ENCODE results near the gene SSR3. TPM values are rescaled to one million over a fixed set of nuclear protein-coding genes. Genes with fewer than 3 reads are reported as not detected.

SSR3 gene
- total RNA-seq, 1 donor from 2014 or later = 101 TPM

DNA sequence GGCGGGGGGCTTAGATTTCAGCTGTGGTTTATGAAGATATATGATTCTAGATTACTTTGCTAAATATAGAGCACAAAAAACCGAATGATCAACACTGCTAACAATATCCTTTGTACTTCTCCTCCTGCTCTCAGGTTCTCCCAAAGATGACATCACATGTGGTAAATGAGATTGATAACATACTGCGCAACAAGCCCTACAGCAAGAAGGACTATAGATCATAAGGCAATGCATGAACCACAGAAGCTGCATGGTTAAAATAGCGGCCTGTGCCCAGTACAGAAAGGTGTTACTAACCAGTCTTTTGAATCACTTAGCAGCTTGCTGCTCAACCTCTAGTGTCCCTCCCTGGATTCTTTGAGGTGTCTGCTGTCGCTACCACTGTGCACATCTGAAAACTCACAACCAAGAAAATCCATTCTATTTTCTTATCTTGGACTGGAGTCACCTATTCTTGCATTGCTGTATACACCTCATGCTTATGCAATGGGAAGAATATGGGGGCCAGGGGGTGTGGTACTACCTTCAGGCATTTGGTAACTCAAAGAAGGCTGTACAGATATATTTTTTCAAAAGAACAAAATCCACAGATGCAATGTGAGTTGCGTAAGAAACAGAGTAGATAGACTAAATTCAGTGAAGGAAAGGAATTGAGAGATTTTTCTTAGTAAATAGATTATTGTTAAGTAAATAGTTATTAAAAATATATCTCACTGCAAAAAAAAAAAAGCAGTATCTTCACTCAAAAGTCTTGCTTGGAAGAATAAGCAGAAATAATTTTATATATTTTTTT, 18.2 kb downstream of the SSR3 start:
- no peak for DNase-seq

DNA sequence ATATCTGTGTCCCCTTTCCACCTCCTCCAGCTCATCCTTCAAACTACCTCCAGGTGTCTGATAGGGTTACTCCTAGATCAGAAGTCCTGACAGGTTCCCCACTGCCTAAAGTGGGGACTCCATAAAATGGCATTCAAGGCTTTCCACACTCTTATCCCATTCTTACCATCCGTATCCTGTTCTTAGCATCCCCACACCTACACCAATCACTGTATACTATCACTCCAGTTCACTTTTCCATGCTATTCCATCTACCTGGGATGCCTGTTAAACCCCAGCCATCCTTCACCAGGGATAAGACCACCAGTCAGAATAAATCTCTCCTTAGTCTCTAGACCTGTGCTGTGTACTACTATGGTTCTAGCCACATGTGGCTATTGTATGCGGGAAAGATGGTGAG, 19.1 kb downstream of the SSR3 start:
- no peak for DNase-seq

DNA sequence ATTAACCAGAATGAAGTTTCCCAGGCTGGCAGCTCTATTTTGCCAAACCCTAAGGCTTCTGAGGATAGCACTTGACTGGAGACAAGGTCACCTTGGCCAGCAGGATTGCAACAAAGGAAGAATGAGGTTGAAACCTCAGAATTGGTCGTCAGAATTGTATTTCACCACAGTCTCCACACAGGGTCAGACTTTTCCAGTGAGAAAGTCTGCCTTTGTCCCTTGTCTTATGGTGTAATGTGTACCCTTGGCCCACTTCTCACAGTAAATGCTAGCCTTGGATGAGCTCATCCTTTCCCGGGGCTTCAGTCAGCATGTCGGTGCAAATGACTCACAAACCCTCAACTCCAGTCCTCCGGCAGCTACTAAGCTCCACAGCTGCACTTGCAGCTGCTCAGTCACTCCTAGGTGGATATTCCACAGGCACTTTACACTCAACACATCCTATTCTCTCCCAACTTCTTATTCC, 19.7 kb downstream of the SSR3 start:
- peak; percentile 51 for DNase-seq

DNA sequence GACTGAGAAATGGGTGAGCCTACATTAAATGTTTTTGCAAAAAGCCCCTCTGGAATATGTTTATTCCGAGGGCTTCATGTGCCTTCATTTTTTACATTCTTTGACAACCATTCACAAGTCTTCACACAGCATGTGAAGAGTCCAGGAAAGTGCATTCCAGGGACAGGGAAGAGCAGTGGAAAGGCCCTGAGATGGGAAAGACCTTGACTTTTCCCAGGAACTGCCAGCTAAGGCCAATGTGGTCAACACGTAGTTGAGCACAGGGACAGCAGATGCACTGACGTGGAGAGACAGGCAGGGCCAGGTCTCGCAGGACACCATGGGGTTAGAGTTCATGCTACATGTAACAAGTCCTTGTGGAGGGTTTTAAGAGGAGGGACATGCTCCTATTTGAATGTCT, 21.7 kb downstream of the SSR3 start:
- DNase-seq = no peak

DNA sequence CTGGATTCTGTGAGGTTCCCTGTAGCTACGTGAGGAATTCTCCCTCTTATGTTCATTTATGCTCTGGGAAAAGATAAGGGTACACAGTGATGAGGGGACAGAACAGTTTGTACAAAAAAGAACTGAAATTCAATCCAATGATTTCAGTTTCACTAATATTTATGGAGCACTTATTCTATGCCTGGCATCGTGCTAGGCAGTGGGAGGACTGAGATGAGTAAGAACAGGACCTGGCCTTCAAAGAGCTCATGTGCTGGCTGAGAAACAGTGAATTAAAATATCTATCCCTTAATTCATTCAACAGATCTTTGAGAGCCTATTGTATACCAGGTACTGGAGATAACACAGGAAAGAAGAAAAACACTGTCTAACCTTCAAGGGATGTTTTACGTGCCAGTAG, 22.2 kb downstream of the SSR3 start:
- no peak for DNase-seq

DNA sequence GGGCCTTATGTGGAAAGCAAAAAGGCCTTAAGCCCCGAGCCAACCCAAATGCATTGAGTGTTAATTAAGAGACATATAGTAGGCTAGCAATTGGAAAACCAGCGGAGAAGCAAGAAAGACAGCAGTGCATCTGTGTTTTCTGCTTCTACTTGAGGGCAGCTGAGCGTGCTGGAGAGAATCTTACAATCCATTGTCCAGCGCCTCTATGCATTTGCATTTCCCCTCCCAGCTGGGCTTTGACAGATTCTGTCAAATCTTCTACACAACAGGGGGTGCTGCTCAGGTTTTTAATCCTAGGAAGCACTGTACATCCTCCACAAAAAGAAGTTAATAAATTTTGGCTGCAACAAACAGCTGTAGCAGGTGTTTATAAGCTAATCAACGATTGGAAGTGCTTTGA, 23.9 kb downstream of the SSR3 start:
- DNase-seq = no peak

DNA sequence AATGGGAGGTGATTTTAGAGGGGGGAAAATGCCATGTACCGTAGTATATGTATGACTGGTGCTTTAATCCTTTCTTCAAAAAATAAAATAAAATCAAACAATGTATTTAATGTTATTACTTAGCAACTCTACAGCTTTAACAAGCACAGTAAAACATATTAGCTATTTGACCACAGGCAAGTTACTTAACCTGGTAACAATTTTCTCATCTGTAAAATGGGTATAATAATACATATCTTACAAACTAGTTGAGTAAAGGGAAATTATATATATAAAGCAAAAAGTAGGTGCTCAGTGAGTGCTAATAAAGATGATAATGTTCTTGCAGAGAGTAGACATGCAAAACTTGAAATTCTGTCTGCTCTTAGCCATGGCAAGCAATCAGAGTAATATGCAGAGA, 27.9 kb downstream of the SSR3 start:
- no peak for DNase-seq

DNA sequence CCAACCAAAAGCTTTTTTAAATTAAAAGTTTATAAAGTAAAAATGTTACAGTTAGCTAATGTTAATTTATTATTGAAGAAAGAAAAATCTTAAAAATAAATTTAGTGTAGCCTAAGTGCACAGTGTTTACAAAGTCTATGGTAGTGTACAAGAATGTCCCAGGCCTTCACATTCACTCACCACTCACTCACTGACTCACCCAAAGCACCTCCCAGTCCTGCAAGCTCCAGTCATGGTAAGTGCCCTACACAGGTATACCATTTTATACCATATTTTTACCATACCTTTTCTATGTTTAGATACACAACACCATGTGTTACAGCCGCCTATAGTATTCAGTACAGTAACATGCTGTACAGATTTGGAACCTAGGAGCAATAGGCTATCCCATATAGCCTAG, 29.1 kb downstream of the SSR3 start:
- DNase-seq = no peak

DNA sequence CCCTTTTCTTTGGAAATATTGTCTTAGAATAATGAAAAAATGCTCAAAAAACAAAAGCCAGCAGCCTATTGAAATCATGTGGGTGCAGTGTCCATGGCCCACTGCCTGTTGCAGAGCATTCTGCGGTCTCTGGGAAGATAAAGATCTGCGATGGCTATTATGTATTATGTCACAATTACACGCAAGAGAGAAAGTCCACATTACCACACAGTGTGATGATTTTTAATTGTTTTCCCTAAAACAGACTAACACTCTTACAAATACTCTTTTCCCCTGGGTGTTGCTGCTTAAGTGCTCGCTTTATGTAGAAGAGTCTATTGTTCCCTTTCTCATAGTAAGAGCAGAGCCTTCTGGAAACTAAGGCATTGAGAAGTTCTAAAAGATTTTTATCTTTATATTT, 32.2 kb downstream of the SSR3 start:
- DNase-seq = no peak

DNA sequence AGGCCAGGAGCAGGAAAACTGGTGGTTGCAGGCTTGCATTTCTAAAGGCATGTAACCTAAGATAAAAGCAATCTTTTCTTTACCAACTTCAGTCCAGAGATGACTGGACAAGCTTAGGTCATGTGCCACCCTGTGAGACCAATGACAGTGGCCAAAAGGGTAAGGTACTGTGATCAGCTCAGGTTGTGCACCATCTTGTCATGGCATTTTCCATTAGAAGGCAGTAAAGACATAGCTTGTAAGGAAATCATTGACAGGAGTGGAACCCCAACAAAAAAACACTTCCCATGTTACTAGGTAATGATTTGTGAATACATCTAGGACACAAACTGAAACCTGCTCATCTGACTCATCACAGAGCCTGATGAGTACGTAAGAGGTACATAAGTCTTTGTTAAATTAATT, 35.2 kb downstream of the SSR3 start:
- DNase-seq = no peak

DNA sequence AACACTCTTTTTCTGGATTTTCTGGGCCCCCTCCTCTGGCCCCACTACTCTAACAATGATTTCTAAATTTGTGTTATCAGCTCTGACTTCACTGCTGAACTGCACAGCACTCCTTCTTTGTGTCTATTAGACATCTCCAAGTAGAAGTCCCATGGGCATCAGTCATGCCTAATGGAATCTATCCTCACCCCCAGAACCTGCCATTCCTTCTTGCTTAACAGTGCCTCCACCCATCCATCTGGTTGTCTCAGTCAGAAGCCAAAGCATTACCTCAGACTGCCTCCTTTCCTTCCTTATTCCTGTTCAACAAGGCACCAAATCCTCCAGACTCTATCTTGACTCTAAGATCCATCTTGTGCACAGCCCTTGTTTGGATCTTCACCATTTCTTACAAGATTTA, 36.2 kb downstream of the SSR3 start:
- DNase-seq = no peak

DNA sequence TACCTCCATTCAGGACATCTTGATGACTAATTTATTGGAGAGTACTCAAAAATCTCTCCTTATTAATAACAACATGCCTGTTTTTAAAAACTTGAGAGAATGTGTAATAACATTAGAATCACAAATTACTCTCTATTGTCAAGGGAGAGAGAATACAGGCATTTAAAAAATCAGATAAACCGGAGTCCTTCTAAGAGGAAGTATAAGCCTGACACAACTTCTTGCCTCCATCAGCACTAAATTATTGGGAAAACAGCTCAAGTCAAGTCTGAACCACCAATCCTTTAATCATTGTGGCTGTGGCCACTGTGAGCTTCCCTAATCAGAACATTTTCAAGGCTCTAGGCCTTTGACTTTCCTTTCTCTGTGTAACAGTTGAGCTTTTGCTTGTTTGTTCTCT, 38.0 kb downstream of the SSR3 start:
- no peak for DNase-seq

DNA sequence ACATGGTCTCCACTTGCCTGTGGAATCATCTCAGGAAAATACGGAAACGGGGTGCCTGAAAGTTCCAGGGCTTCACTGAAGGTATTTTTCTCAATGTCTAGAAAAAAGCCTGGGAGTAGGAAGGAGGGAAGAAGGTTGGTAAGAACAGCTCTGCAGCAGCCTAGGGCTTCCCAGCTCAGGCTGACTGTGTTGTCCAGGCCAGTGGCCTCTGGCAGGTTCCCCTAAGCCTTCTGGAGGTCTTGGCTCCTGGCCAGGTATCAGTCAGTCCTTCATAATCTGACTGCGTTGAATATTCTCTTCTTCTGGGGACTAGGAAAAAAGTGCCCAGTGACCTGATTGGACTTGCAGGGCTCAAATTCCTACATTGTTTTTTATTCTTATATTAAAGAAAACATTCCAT, 38.6 kb downstream of the SSR3 start:
- DNase-seq = no peak

DNA sequence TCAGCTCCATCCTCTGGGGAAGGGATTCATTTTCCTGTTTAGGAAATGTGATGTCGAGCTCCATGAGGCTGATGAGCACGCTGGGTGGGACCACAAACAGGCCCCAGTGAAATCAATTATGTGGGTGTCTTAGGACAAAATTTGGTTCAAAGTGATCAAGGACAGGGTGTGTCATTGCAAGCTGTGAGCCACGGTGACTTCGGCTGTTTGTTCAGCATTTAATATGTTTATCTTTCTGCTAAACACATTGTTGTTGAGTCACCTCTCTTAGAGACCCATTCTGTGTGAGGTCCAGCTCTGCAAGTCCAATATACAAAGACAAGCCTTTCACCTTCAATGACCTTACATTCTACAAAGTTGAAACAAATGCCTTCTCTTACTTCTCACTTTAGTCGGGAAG, 41.3 kb downstream of the SSR3 start:
- DNase-seq = no peak

DNA sequence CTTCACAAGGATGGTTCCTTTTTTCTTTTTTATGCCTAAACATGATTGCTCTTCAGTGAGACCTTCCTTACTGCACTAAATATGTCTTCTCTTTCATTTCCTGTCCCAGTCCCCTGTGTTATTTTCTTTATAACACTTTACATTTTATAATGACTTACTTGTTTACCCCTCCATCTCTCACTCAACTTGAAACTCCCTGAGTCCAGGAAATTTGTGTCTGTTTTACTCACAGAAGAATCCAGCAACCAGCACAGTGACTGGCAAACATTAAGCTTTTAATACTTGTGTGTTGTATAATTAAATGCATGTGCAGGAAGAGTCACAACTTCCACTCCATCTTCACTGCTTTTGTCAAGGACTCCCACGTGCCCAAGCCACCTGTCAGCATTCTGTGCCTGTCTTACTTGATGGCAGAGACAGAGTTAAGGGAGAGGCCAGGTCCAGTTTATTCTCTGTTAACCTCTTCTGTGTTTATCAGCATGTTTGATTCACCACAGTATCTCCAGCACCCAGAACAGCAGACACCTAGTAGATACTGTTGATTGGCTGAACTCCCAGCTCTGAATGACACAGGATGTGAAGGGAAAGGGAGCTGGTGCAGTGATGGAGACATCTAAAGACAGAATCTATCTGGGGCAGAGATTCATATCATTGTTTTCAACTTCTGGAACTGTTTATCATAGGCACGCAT, 42.8 kb downstream of the SSR3 start:
- no peak for DNase-seq

DNA sequence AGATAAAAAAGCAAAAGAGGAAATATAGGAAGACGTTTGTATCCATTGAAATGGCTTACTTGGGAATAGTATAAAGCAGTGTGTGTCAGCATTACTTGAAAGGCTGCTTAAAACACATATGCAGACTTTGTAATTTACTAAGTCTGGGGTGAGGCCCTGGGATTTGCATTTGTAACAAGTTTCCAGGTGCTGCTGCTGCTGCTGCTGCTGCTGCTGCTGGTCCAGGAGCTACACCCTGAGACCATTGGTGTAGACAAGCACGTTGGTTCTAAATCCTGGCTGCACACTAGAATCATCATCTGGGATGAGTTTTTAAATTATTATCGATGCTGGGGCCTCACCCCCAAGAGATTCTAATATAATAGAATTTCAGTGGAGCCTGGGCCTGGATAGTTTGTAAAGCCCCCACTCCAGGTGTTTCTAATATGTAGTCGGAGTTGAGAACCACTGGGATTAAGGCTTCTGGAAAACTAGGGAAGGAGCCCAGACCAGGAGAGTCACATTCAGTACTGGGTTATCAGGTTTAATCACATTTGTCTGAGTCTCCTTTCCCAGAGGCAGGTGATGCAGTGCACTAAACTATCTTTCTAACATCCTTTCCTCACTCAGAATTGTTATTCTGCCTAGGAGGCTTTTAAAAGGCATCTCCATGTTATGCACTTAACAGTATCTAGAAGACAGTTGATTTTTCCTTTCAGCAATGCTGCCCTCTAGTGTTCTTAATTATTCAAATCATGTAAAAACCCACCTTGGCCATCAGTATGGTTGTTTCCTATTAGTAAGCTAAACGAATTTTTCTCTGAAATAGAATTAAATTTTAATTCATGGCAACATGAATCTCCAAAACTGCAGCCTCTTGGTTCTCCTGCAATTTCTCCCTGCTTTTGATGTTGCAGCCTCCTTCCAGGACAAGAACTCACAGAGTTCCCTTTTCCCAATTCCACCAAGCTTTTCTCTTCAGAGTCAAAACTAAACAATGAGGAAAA, 45.4 kb downstream of the SSR3 start:
- DNase-seq = no peak

DNA sequence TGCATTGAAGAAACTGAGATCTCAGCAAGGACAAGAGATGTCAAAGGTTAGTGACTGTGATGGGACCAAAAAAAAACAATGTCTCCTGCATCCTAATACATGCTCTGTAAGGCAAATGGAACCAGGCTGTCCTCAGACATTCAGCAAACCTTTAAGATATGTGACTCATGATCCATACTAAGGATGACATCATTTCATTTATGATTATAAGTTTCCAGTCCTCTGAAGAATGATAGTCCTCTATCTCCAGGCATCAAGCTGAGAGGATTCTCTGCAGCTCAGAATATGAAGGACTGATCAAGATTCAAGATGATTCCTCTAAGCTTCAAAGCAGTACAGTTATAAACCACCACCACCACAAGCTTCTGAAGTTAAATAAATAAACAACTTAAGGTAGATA, 47.6 kb downstream of the SSR3 start:
- DNase-seq = no peak

DNA sequence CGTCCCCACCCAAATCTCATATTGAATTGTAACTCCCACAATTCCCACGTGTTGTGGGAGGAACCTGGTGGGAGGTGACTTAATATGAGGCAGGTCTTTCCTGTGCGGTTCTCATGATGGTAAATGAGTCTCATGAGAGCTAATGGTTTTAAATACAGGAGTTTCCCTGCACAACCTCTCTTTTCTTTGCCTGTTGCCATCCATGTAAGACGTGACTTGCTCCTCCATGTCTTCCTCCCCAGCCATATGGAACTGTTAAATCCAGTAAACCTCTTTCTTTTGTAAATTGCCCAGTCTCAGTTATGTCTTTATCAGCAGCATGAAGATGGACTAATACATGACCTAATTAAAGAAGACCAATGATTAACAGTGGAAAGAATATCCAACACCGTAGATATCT, 56.6 kb downstream of the SSR3 start:
- DNase-seq = no peak

DNA sequence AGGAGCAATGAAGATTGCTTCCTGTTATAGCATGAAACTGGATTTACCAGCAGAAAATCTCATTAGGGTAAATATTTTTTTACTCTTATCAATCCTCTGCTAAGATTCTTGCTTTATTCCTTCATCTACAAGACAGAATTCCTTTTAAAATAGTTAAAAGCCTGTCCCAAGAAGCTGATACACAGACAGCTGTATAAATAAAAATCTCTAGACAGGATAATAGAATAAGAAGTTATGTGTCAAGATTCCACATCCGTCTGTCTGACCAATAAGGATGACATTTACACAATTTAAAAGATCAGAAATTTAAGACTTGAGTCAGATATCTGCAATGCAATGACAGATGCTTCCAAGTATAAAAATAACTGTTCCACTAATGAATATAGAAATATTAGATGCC, 57.6 kb downstream of the SSR3 start:
- no peak for DNase-seq

DNA sequence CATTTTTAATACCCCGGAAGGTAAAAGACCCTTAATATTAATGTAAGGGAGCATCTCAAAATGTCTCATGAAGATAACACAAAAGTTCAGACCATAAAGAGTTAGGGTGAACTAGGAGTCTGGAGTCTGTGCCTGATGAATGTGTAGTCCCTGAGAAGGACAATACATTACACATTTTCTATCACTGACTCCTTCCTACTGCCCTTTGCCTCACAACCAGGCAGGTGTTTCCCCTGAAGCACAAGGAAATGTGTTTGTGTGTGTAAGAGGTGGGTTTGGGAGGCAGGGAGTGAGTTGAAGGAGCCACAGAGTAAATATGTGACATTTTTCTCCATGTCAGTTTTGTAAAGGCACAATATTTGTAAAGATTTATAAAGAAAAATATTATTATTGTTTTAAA, 59.1 kb downstream of the SSR3 start:
- no peak for DNase-seq

DNA sequence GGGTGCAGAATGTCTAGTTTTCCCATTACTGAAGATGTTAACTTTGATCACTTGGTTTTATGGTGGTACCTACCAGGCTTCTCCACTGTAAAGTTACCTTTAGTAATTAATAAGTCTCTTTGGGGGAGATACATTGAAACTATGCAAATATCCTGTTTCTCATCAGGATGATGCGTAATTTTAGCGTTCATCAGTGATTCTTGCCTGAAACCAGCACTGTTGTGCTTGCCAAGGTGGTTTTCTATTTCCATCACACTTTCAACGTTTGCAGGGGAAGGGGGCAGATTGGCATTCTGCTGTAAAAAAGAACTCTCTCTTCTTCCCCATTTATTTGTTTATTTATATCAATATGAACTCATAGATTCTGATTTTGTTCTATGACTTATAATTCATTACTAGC, 61.0 kb downstream of the SSR3 start:
- no peak for DNase-seq

DNA sequence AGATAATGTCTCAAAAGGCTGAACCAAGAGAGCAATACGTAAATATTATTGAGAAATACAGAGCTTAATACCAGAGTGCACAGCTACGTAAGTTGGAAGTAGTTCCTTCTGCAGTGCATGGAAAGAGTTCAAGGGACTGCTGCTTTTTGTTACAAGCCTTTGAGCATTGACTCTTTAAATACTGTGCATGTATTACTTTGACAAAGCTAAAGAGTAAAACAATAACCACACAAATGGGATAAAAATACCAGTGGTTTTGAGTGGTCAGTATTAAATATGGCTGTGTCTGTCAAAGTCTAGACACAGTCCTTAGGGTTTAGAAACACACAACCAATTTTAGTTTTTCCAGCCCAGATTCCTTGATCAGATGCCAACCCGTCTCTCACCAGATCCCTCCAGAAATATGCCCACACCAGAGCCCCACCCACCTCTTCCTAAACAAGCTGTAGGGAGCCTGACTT, 62.1 kb downstream of the SSR3 start:
- DNase-seq = no peak

DNA sequence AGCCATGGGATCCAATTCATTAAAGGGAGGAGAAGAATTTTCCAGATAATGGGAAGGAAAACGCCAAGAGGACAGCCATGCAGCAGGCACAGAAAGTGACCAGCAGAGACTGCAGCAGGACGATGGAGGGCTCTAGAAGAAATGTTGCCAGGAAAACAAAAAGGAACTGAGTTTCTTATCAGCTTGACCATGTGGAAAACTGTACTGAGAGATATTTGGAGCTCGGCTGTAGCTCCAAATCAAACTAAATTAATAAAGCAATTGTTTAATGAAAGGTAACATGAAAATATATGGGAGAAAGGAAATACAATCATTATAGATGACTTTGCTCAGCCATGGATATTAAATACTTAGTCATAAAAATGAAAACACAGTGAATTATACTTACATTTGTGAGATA, 63.7 kb downstream of the SSR3 start:
- no peak for DNase-seq

Data from occipital lobe (tissue), 2 donors.